Measurements from ENCODE around the gene LRBA.

LRBA gene

GRCh38 chr4:150357829-150358228, 657.3 kb downstream of the LRBA start:
- DNase-seq (ENCODE audit: extremely low read depth, low read depth): no peak
- no peak for TF ChIP-seq CTCF (IDR thresholded peaks at IDR 0.05; ENCODE audit: low read depth, low read length, missing control alignments)
- H3K4me3 ChIP-seq (replicated peaks; ENCODE audit: low read depth, low read length): no peak overlapping the region

GRCh38 chr4:150355858-150356455, 659.1 kb downstream of the LRBA start:
- DNase-seq (ENCODE audit: extremely low read depth, low read depth): no peak
- no peak overlapping the region for H3K4me3 ChIP-seq (replicated peaks; ENCODE audit: low read depth, low read length)
- TF ChIP-seq CTCF (IDR thresholded peaks at IDR 0.05; ENCODE audit: low read depth, low read length, missing control alignments): no peak

GRCh38 chr4:150355418-150355817, 659.7 kb downstream of the LRBA start:
- no peak overlapping the region for H3K4me3 ChIP-seq (replicated peaks; ENCODE audit: low read depth, low read length)
- TF ChIP-seq CTCF (IDR thresholded peaks at IDR 0.05; ENCODE audit: low read depth, low read length, missing control alignments): no peak
- no peak for DNase-seq (ENCODE audit: extremely low read depth, low read depth)

- no peak for DNase-seq (ENCODE audit: extremely low read depth, low read depth)
- no peak overlapping the region for H3K4me3 ChIP-seq (replicated peaks; ENCODE audit: low read depth, low read length)
- TF ChIP-seq CTCF (IDR thresholded peaks at IDR 0.05; ENCODE audit: low read depth, low read length, missing control alignments): no peak
Measured at GRCh38 chr4:150354214-150354796, 660.8 kb downstream of the LRBA start.

- TF ChIP-seq CTCF (IDR thresholded peaks at IDR 0.05; ENCODE audit: low read depth, low read length, missing control alignments): no peak
- DNase-seq (ENCODE audit: extremely low read depth, low read depth): no peak
- no peak overlapping the region for H3K4me3 ChIP-seq (replicated peaks; ENCODE audit: low read depth, low read length)
Measured at GRCh38 chr4:150348079-150348478, 667.0 kb downstream of the LRBA start.

GRCh38 chr4:150345207-150345744, 669.8 kb downstream of the LRBA start:
- no peak for DNase-seq (ENCODE audit: extremely low read depth, low read depth)
- H3K4me3 ChIP-seq (replicated peaks; ENCODE audit: low read depth, low read length): no peak overlapping the region
- no peak for TF ChIP-seq CTCF (IDR thresholded peaks at IDR 0.05; ENCODE audit: low read depth, low read length, missing control alignments)
